GM18519 (cell line): Measurements from ENCODE around the gene ERCC4.

Experiments
- ATAC-seq: cut with Tn5 transposase; IDR thresholded peaks from one replicate; pipeline ENCODE4 v1.9.1; 2021; ENCODE audit warnings: mild to moderate bottlenecking, moderate library complexity; ENCODE audit not compliant: unreplicated experiment, low FRiP score

ERCC4 gene

DNA sequence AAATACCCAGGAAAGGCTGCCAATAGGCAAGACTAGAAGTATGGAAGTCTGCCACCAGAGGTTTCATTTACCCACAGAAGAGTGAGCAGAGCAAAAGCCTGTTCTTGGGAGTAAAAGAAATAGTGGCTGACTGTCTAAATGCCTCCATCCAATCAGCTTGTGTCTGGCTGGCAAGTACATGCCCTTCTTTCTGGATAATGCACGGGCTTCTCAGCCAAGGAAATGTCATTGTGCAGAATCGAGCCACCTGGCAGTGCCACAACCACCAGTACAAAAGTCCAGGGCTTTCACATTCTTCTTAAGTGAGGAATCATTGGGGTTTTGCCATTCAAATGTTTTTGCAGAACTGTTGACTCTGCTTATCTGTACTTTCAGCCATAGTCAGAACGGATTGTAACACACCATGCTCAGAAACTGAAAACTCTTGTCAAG is 10.1 kb upstream of the ERCC4 start:
- ATAC-seq, result no peak

DNA sequence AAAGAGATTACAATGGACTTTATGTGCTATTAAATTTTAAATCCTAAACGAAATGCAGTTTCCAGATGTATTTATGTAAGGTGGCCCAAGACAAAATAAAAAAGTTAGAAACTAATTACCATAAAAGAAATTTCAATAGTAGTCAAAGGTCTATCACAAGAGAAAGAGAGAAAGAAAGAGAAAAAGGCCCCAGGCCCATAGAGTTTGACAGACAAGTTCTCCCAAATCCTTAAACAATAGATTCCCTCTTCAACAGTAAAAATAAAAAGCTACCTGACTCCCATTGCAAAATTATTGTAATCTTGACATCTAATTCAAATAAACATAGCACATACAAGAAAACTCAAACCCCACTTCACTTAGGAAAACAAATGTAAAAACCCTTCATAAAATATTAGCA is 8.6 kb upstream of the ERCC4 start:
- ATAC-seq, result no peak

DNA sequence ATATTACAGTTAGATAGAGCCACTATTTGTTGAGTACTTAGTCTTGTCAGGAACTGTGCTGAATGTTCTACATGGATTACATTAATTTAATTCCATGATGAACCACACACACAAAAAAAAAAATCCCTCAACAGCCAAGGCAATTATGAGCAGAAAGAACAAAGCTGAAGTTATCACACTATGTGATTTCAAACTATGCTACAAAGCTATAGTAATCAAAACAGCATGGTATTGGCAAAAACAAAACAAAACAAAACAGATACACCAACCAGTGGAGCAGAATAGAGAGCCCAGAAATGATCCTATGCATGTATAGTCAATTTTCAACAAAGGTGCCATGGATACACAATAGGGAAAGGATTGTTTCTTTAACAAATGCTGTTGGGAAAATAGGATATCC is 8.1 kb upstream of the ERCC4 start:
- no peak for ATAC-seq

DNA sequence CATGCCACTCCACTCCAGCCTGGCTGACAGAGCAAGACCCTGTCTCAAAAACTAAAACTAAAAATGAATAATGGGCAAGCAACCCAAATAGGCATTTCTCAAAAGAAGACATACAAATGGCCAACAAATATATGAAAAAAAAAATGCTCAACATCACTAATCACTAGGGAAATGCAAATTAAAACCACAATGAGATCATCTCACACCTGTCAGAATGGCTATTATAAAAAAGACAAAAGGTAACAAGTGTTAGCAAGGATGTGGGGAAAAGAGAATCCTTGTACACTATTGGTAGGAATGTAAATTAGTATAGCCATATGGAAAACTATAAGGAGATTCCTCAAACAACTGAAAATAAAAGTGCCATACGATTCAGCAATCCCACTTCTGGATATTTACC is 7.1 kb upstream of the ERCC4 start:
- no peak for ATAC-seq

DNA sequence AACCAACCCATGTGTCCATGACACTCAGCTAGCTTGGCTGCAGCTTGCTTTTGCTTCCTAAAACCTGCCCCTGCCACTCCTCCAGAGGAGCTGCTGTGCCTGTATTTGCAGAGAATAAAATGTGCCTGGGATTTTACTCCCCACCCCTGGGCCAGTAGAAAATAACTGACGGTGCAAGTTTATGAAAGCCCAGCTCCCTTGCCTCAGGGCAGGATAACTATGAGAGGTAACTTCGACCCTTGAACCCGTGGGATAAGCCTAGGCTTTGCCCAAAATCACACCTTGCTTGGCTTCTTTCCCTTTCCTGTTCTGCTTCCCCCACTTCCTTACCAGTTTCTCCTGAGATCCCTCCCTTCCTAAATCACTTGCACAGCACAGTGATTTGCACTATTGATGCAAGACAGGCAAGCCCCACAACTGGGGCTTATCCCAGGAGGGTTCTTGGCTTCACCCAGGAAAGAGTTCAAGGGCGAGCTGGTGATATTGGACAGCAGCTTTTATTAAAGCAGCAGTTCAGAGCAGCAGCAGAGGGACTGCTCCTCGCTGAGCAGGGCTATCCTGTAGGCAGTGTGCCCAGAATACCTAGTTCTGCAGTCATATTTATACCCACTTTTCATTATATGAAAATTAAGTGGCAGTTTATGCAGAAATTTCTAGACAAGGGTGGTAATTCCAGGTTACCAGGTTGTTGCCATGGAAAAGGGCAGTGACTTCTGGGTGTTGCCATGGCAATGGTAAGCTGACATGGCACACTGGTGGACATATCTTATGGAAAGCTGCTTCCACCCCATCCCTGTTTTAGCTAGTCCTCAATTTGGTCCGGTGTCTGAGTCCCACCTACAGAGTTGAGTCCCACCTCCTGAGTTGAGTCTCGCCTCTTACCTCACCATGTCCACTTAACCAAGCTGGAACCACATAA is 6.3 kb upstream of the ERCC4 start:
- no peak for ATAC-seq

DNA sequence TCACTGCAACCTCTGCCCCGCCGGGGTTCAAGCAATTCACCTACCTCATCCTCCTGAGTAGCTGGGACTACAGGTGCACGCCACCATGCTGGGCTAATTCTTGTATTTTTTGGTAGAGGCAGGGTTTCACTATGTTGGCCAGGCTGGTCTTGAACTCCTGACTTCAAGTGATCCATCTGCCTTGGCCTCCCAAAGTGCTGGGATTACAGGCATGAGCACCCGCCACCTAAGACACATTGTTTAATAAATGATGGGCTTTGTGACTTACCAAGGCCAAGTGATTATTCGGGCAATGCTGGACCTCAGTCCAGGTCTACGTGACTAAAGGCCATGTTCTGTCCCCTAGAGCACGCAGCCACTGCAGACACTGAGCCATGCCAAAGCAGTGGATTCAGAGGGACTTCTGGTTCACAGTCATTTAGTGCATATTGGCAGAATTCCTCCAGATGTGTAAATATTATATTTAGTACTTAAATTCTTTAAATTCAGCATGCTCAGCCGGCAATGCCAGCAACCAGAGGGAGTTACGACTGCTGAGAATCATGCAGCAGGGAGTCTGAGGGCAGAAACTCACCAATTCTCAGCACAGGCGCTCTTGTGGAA is 4.8 kb upstream of the ERCC4 start:
- ATAC-seq, result no peak

DNA sequence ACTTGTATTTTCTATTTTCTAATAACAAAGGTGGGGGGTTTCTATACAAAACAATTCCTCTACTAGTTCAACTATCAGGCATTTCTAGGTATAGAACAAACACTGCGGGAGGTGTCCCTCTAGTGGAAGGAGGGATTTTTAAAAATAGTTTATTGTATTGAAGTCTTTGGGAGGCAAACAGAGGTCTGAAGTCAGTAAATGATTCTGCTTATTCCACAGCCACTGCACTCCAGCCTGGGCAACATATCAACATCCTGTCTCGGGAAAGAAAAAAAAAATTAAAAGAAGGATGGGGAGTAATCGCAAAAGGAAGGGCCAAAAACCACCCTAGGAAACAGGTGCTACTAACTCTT is 648 bp upstream of the ERCC4 start:
- no peak for ATAC-seq

DNA sequence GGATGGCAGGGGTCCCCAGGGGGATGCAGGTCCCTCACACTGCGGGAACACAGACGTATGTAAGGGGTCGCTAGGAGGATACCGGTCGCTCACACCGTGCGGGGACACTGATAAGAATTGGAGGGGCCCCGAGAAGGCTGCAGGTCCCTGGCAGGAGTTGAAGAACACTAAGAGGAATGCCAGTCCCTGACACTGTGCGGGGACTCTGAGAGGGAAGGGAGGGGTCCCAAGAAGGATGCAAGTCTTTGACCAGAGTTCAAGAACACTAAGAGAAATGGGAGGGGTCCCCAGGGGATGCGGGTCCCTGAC is 510 bp downstream of the ERCC4 start:
- no peak for ATAC-seq

DNA sequence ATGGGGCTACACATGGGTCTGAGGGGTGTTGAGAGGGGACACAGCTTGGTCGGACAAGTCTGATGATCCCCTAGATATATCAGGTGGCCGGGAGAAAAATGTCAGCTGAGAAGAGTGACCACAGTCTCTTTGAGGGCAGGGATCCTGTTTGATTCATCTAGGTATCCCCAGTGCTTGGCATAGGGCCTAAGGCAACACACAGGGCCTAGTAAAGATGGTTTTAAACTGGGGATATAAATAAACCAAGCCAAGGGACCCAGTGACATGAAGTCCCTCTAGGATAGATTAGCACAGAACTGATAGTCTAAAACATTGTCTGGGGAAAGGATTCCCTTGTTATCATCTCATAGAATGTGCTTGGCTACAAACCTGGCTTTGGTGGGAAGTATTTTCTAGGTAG is 1.4 kb downstream of the ERCC4 start:
- no peak for ATAC-seq

DNA sequence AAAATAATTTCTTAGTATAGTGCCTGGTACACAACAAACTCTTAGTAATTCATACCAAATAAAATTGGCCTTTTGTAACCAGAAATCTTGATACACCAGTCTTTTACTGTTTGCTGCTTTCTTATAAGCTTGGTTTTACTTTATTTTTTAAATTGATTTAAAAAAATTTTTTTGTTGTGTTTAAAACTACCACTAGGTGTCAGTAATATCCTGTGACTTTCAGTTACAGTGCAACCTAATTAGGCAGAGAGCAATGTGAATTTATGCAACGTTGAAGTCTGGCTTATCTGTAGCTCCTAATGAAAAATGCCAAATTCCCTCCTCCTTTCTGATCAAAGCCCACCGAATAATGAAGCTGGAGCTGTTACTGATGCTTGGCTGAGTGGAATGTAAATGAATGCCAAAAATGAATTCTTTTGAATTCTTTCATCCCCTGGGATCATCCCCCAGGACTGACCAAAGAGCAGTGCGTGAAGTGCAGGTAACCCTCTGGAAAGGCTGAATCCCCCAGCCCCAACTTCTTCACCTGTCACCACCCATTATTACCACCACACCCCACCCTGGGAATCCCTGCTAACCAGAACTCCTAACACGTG is 3.8 kb downstream of the ERCC4 start:
- ATAC-seq, result no peak

DNA sequence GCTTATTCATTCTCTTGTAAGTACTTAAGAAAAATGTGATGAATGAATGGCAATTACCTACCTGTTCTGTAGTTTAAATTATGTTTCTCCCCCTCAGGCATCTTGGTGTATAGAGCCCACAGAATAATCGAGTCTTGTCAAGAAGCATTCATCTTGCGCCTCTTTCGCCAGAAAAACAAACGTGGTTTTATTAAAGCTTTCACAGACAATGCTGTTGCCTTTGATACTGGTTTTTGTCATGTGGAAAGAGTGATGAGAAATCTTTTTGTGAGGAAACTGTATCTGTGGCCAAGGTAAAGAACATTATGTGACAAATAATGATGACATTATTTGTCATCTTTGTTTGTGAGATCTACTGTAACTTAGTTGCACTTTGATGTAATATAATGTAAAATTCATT is 6.5 kb downstream of the ERCC4 start:
- ATAC-seq, result no peak

DNA sequence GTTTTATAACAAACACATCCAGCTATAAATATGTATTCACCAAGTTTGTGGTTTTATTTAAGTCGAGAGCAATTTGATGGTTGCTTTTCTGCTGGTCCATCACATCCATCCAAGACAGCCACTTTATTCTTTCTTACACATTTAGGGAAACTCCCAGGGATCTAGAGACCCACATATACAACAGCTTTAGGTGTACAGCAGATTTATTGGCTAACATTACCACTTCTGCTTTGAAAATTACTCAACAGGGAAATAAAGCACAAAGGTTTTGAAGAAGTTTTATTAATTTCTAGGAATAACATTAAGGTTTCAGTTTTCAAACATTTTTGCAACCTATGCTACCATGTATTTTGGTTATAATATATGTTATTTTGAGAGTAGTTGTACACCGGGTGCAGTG is 6.9 kb downstream of the ERCC4 start:
- ATAC-seq, result no peak

DNA sequence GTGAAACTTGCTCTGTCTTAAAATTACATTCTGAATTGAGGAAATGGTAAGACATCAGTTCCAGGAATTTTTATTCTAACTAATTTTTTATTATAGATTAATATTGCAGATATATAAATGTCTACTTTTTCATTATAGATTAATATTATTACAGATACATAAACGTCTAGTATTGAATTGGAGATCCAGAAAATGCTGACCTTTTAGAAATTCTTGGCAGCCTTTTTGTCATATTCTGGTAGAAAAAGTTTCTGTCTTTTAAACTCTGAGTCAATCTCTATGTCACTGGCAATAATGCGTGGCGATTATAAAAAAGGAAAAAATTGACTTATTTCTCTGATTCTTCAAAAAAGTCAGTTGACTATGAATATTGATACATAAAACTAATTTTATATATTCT is 8.7 kb downstream of the ERCC4 start:
- no peak for ATAC-seq

DNA sequence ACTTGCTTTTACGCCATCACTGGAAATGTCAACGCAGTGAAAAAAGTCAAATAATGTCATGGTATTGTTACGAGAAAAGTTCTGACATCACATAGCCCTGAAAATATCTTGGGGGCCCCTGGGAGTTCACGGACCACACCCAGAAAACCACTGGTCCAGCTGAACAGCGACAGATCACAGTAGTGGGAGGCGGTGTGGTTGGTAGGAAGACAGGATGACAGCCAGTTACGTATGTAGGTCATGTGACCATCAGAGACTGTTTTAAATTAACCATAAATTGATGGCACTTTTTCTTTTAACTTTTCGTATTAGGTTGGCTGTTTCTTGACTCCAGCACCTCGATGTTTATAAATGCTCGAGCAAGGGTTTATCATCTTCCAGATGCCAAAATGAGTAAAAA is 11.9 kb downstream of the ERCC4 start:
- no peak for ATAC-seq

DNA sequence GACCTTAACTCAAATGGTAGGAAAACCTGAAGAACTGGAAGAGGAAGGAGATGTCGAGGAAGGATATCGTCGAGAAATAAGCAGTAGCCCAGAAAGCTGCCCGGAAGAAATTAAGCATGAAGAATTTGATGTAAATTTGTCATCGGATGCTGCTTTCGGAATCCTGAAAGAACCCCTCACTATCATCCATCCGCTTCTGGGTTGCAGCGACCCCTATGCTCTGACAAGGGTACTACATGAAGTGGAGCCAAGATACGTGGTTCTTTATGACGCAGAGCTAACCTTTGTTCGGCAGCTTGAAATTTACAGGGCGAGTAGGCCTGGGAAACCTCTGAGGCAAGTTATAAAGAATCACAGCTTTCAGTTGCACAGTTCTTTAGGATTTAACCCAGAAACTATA is 15.5 kb downstream of the ERCC4 start:
- ATAC-seq, result no peak

DNA sequence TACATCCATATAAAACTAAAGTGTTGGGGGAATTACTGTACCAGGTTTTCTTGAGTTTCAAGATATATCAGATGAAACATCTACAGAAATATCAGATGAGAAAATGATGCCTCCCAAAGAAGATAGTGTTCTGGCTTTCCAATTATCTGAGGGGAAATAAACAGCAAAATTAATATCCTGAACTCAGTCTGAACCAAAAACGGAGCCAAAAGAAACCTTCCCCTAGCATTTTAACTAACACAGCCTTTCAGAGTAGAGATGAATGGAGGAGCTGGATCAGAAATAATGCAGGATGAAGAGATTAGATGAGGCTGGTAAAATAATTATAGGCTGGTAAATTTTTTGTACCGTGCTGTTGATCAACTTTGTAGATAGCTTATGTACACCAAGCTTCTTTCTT is 16.2 kb downstream of the ERCC4 start:
- no peak for ATAC-seq

DNA sequence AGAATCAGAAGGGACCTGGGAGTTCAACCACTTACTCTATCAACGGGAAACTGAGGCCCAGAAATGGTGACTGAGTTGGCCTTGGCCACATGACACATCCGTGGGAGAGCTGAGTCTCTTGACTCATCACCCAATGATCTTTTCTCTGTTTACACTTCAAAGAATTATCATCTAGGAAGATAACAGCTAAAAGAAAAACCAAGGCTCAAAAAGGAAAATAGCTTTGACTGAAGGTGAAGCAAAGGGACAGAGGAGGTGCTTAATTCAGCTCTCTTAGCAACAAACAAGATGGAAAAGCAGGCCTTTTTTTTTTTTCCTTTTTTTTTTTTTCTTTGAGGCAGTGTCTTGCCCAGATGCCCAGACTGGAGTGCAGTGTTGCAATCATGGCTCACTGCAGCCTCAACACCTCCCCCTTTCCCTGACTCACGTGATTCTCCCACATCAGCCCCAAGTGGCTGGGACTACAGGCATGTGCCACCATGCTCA is 16.7 kb downstream of the ERCC4 start:
- ATAC-seq, result no peak

DNA sequence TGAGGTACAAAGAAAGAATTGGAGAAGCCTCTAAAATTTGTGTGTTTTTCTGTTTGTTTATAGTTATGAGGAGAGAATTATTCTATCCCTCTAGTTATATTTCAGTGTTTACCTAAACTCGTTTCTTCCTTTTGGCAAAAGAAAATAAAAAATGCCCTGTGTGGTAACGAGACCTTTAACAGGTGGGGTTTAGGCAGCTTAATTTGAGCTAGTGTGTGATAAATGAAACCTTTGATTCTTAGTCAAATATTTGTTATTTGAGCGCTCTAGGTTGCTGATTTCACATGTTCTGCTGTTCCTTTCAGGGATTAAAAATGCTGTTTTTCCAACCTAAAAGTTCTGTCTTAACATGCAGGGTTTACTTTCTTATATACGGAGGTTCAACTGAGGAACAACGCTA is 17.5 kb downstream of the ERCC4 start:
- no peak for ATAC-seq

DNA sequence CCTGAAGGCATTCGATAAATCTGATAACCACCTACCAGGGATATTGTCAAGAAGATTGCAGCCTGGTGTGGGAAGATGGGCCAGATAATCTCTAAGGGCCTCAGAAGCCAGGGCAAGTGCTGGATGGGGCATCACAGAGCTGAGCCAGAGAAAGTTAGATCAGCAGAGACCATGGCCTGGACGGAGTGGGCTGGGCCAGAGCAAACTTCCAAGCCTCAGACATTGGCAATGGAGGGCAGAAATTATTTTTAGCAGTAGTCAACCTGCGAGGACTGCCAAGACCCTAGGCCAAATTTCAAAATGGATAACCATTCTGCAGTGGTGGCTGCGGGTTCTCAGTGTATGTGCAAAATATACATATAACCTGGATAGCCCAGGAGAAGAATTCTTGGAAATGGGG is 18.5 kb downstream of the ERCC4 start:
- ATAC-seq, result no peak

DNA sequence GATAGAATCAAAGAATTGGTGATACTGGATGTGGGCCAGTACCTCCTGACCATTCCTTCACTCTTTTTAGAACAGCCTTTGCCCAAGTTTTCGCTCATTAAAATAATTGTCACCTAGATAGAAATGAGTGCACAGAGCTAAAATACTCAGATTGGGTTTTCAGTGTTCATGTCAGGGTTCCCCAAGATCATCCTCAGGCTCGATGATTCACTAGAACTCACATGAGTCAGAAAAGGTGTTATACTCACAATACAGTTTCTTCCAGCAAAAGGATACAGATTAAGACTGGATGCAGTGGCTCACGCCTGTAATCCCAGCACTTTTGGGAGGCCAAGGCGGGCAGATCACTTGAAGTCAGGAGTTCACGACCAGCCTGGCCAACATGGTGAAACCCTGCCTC is 19.9 kb downstream of the ERCC4 start:
- no peak for ATAC-seq

DNA sequence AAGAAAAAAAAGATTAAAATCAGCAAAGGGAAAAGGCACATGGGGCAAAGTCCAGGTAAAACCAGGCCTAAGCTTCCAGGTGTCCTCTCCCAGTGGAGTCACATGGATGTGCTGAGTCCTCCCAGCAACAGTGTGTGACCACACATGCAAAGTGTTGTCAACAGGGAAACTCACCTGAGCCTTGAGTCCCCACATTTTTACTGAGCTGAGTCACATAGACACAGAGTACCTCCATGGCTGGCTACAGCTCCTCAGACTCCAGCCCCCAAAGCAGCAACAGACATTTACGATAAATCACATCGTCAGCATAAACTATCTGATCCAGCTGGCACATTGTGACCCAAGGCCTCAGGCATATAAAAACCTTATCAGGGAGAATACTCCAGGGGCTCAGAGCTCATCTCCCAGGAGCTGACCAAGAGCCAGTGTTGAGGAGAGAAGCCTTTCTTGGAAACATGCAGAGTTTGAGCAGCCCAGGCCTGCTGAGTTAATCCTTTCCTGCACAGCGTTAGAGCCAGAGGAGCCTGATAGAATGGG is 20.5 kb downstream of the ERCC4 start:
- ATAC-seq, result no peak

DNA sequence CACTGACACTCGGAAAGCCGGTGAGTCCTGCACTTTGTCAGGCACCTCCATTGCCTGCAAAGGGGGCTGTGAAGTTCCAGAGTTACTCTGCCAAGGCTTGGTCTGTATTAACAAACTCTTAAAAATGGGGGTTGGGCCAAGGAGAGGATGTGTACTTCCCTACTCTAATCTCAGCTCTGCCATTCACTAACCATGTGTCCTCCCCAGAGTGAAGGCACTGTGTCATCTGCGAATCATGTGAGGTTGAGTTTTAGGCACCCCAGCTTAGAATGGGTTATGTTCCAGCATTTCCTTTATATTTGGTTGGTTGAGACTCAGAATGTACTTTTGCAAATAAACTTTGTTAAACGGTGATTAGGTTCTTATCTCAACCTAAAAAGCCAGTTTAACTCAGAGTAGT is 24.9 kb downstream of the ERCC4 start:
- ATAC-seq, result no peak
